ENCODE data around the gene HSF5. TPM values are rescaled to one million over a fixed set of nuclear protein-coding genes. Genes with fewer than 3 reads are reported as not detected.

Gene HSF5
- total and polyA plus RNA-seq, 2 of the 13 experiments (the other 11 are each of a cell fraction or from before 2014, with no cell fraction given) = not detected

GRCh38 chr17:58517378-58517927, 29.2 kb upstream of the HSF5 start (continued):
- TF ChIP-seq ZNF333 (CRISPR knock-in tag; IDR thresholded peaks at IDR 0.05; ENCODE audit: borderline replicate concordance) (0 out of 2 replicates have a peak, but pooled peaks have one; percentile 49), ZSCAN30 (CRISPR knock-in tag; IDR thresholded peaks at IDR 0.05) (no peak), MTF2 (CRISPR knock-in tag; IDR thresholded peaks at IDR 0.05; ENCODE audit: borderline replicate concordance) (no peak), ZNF430 (CRISPR knock-in tag; IDR thresholded peaks at IDR 0.05) (0 out of 2 replicates have a peak, but pooled peaks have one; percentile 14), KDM5B (CRISPR knock-in tag; IDR thresholded peaks at IDR 0.05; ENCODE audit: borderline replicate concordance) (peak; percentile 41; the same call in 1 of the 2 replicates), ARID4A (CRISPR knock-in tag; IDR thresholded peaks at IDR 0.05; ENCODE audit: borderline replicate concordance) (peak; percentile 90), ARHGAP35 (CRISPR knock-in tag; IDR thresholded peaks at IDR 0.05; ENCODE audit: borderline replicate concordance) (0 out of 2 replicates have a peak, but pooled peaks have one; percentile 17), CHD4 (IDR thresholded peaks at IDR 0.05; ENCODE audit: borderline replicate concordance, low read length) (peak; percentile 25; the same call in 1 of the 2 replicates), ZBTB40 (IDR thresholded peaks at IDR 0.05) (no peak), ZBTB40 (CRISPR knock-in tag; IDR thresholded peaks at IDR 0.05) (peak; percentile 64), ZNF451 (CRISPR knock-in tag; IDR thresholded peaks at IDR 0.05) (peak; percentile 19; the same call in 1 of the 2 replicates), ATF7 (IDR thresholded peaks at IDR 0.05) (no peak), ATF7 (CRISPR knock-in tag; IDR thresholded peaks at IDR 0.05) (no peak), ZSCAN31 (CRISPR knock-in tag; IDR thresholded peaks at IDR 0.05; ENCODE audit: low read depth) (peak; percentile 80; the same call in 1 of the 2 replicates), MXI1 (IDR thresholded peaks at IDR 0.05; ENCODE audit: borderline replicate concordance, low read depth, low read length) (peak; percentile 61; the same call in 1 of the 3 replicates), HCFC1 (IDR thresholded peaks at IDR 0.05; ENCODE audit: low read depth, low read length) (0 out of 2 replicates have a peak, but pooled peaks have one; percentile 23)

Measured in HepG2 (cell line).